ENCODE results near the gene FDXACB1. TPM values are rescaled to one million over a fixed set of nuclear protein-coding genes. Genes with fewer than 3 reads are reported as not detected.
"Not testable (repeated sequence)": the region's sequence is repeated elsewhere in the genome, so short reads cannot be mapped to it uniquely, and the experiment has no call there.

FDXACB1 gene
- total RNA-seq, 1 donor from 2014 or later = 4.3 TPM

- intact Hi-C loops (cut with micrococcal nuclease) = no loop called here
Measured at GRCh38 chr11:111909378-111909777, 30.4 kb upstream of the FDXACB1 start.

- intact Hi-C loops (cut with micrococcal nuclease) = no loop called here
Measured at GRCh38 chr11:111908639-111909305, 29.8 kb upstream of the FDXACB1 start.

GRCh38 chr11:111906680-111907079, 27.7 kb upstream of the FDXACB1 start:
- intact Hi-C loops (cut with micrococcal nuclease) = no loop called here

- intact Hi-C loops (cut with micrococcal nuclease) = no loop called here
Measured at GRCh38 chr11:111905411-111905810, 26.4 kb upstream of the FDXACB1 start.

GRCh38 chr11:111886844-111887243, 7.9 kb upstream of the FDXACB1 start:
- intact Hi-C loops (cut with micrococcal nuclease) = no loop called here

GRCh38 chr11:111886032-111886431, 7.1 kb upstream of the FDXACB1 start:
- intact Hi-C loops (cut with micrococcal nuclease) = no loop called here

- intact Hi-C loops (cut with micrococcal nuclease) = not testable (repeated sequence)
Measured at GRCh38 chr11:111885053-111885452, 6.1 kb upstream of the FDXACB1 start.

GRCh38 chr11:111882202-111882601, 3.2 kb upstream of the FDXACB1 start:
- intact Hi-C loops (cut with micrococcal nuclease) = no loop called here

- intact Hi-C loops (cut with micrococcal nuclease) = loop anchor here (1.0 to 10.0 kb wide), 13 partner anchors 47 to 1893 kb away; partner anchors contain the start of genes DLAT, NKAPD1, PIH1D2 and POU2AF1
Measured at GRCh38 chr11:111879637-111879960, 634 bp upstream of the FDXACB1 start.

- intact Hi-C loops (cut with micrococcal nuclease) = loop anchor here (1.0 to 10.0 kb wide), 11 partner anchors 8 to 1894 kb away; partner anchors contain the start of genes DLAT, NKAPD1, PIH1D2 and POU2AF1
Measured at GRCh38 chr11:111878385-111878848, 548 bp downstream of the FDXACB1 start.

GRCh38 chr11:111871693-111872161, 7.2 kb downstream of the FDXACB1 start:
- intact Hi-C loops (cut with micrococcal nuclease) = loop anchor here (1.0 to 10.0 kb wide), 13 partner anchors 30 to 1901 kb away; partner anchors contain the start of genes BCO2, DLAT, NKAPD1 and PIH1D2

GRCh38 chr11:111870886-111871692, 7.9 kb downstream of the FDXACB1 start, which contains the start of gene ALG9:
TSS of gene ALG9 (minus strand) at chr11:111871581. CDS start at chr11:111871482, 99 bp downstream.
- intact Hi-C loops (cut with micrococcal nuclease) = loop anchor here (1.0 to 10.0 kb wide), 14 partner anchors 7 to 1902 kb away; partner anchors contain the start of genes BCO2, DLAT, NKAPD1 and PIH1D2

- intact Hi-C loops (cut with micrococcal nuclease) = loop anchor here (1.0 to 10.0 kb wide), 7 partner anchors 8 to 1902 kb away; partner anchors contain the start of genes BCO2, SDHD, TIMM8B and ZW10
Measured at GRCh38 chr11:111870522-111870885, 8.5 kb downstream of the FDXACB1 start.

GRCh38 chr11:111870113-111870512, 8.9 kb downstream of the FDXACB1 start:
- intact Hi-C loops (cut with micrococcal nuclease) = loop anchor here (1.0 to 10.0 kb wide), 7 partner anchors 8 to 1903 kb away; partner anchors contain the start of genes BCO2, SDHD, TIMM8B and ZW10

GRCh38 chr11:111860257-111860656, 18.7 kb downstream of the FDXACB1 start:
- intact Hi-C loops (cut with micrococcal nuclease) = no loop called here

- intact Hi-C loops (cut with micrococcal nuclease) = no loop called here
Measured at GRCh38 chr11:111855506-111855905, 23.5 kb downstream of the FDXACB1 start.

- intact Hi-C loops (cut with micrococcal nuclease) = no loop called here
Measured at GRCh38 chr11:111852103-111852502, 26.9 kb downstream of the FDXACB1 start.

- intact Hi-C loops (cut with micrococcal nuclease) = no loop called here
Measured at GRCh38 chr11:111851636-111852035, 27.3 kb downstream of the FDXACB1 start.

GRCh38 chr11:111851067-111851466, 27.9 kb downstream of the FDXACB1 start:
- intact Hi-C loops (cut with micrococcal nuclease) = no loop called here

- intact Hi-C loops (cut with micrococcal nuclease) = no loop called here
Measured at GRCh38 chr11:111849631-111850030, 29.3 kb downstream of the FDXACB1 start.

GRCh38 chr11:111846636-111847035, 32.3 kb downstream of the FDXACB1 start:
- intact Hi-C loops (cut with micrococcal nuclease) = no loop called here

- intact Hi-C loops (cut with micrococcal nuclease) = no loop called here
Measured at GRCh38 chr11:111846063-111846462, 32.9 kb downstream of the FDXACB1 start.
